Measurements from ENCODE around the gene TTC9C. TPM values are rescaled to one million over a fixed set of nuclear protein-coding genes. Genes with fewer than 3 reads are reported as not detected.

The TTC9C gene
- total RNA-seq, 1 experiment from 2014 or later = 66.8 TPM

Other genes starting within 250 kb of the TTC9C start
- 71.7 and 73.0 TPM in 2 replicates for gene AHNAK, start 181.7 kb upstream of the TTC9C start, total RNA-seq (2021)
- gene EEF1G, start 154.6 kb upstream of the TTC9C start, total RNA-seq (2021) = 1,804 and 1,817 TPM in 2 replicates
- gene TUT1, start 137.0 kb upstream of the TTC9C start, total RNA-seq (2021) = 27.3 and 27.6 TPM in 2 replicates
- 241 and 243 TPM in 2 replicates for gene MTA2, start 126.6 kb upstream of the TTC9C start, total RNA-seq (2021)
- gene EML3, start 115.7 kb upstream of the TTC9C start, total RNA-seq (2021) = 21.3 and 30.4 TPM in 2 replicates
- gene ROM1, start 115.2 kb upstream of the TTC9C start, total RNA-seq (2021) = 1.1 and 1.3 TPM in 2 replicates
- 64.7 and 68.2 TPM in 2 replicates for gene B3GAT3, start 106.5 kb upstream of the TTC9C start, total RNA-seq (2021)
- gene GANAB, start 81.9 kb upstream of the TTC9C start, total RNA-seq (2021) = 475 and 489 TPM in 2 replicates
- gene INTS5, start 75.2 kb upstream of the TTC9C start, total RNA-seq (2021) = 29.3 and 30.0 TPM in 2 replicates
- gene C11orf98, start 63.3 kb upstream of the TTC9C start, total RNA-seq (2021) = 124 and 141 TPM in 2 replicates
- gene CSKMT, start 63.2 kb upstream of the TTC9C start, total RNA-seq (2021) = 59.7 and 68.8 TPM in 2 replicates
- gene UQCC3, start 56.8 kb upstream of the TTC9C start, total RNA-seq (2021) = 28.0 and 29.0 TPM in 2 replicates
- gene LBHD1, start 56.2 kb upstream of the TTC9C start, total RNA-seq (2021) = 7.1 and 7.8 TPM in 2 replicates
- 143 and 147 TPM in 2 replicates for gene UBXN1, start 49.4 kb upstream of the TTC9C start, total RNA-seq (2021)
- gene LRRN4CL, start 39.0 kb upstream of the TTC9C start, total RNA-seq (2021) = 0.37 and 0.52 TPM in 2 replicates
- 123 and 132 TPM in 2 replicates for gene BSCL2, start 21.1 kb upstream of the TTC9C start, total RNA-seq (2021)
- 0.45 and 0.72 TPM in 2 replicates for gene GNG3, start 20.8 kb upstream of the TTC9C start, total RNA-seq (2021)
- gene HNRNPUL2, start 1.0 kb upstream of the TTC9C start, total RNA-seq (2021) = 104 and 105 TPM in 2 replicates
- gene ZBTB3, start 25.7 kb downstream of the TTC9C start, total RNA-seq (2021) = 12.0 and 13.1 TPM in 2 replicates
- 159 and 166 TPM in 2 replicates for gene POLR2G, start 33.1 kb downstream of the TTC9C start, total RNA-seq (2021)
- 70.0 and 70.9 TPM in 2 replicates for gene TAF6L, start 42.9 kb downstream of the TTC9C start, total RNA-seq (2021)
- gene TMEM179B, start 58.9 kb downstream of the TTC9C start, total RNA-seq (2021) = 46.6 and 52.1 TPM in 2 replicates
- gene TMEM223, start 63.5 kb downstream of the TTC9C start, total RNA-seq (2021) = 23.4 and 29.3 TPM in 2 replicates
- 78.8 and 82.0 TPM in 2 replicates for gene NXF1, start 77.0 kb downstream of the TTC9C start, total RNA-seq (2021)
- gene STX5, start 103.6 kb downstream of the TTC9C start, total RNA-seq (2021) = 29.2 and 38.1 TPM in 2 replicates
- gene TEX54, start 104.4 kb downstream of the TTC9C start, total RNA-seq (2021) = 0.77 TPM in 1 of 2 replicates, not detected in the other
- gene WDR74, start 111.1 kb downstream of the TTC9C start, total RNA-seq (2021) = 147 and 155 TPM in 2 replicates
- gene SLC3A2, start 152.4 kb downstream of the TTC9C start, total RNA-seq (2021) = 480 and 511 TPM in 2 replicates
- gene CHRM1, start 192.9 kb downstream of the TTC9C start, total RNA-seq (2021) = 0.17 and 0.41 TPM in 2 replicates

Measured in A673 (cell line).